K562 (cell line): Measurements from ENCODE around the gene TRPM8. TPM values are rescaled to one million over a fixed set of nuclear protein-coding genes. Genes with fewer than 3 reads are reported as not detected.

ENCODE experiments used
- ATAC-seq: fragments of 200-7000 bp; cut with Tn5 transposase; 3 replicates; pipeline ENCODE4 v1.9.1; 2020; ENCODE audit warnings: moderate library complexity
- BruUV-seq: library from RNA; stranded (reverse); fragments of 400-500 nt; replicated peaks from 2 replicates; lab custom pipeline; 2021; lab: Mats Ljungman, UMichigan
- CTCF ChIA-PET: fragments of 300-600 bp; formaldehyde crosslinking; extraction: SDS; loops from one replicate; lab custom pipeline; 2021; ENCODE audit warnings: low intra/inter-chr PET ratio; lab: Yijun Ruan, JAX
- POLR2A ChIA-PET: fragments of 300-600, 350-650 bp; sonication (Branson Sonifier 250); formaldehyde crosslinking; extraction: SDS; loops from one replicate; lab custom pipeline; 2021; ENCODE audit warnings: antibody characterized with exemption, inconsistent platforms; lab: Yijun Ruan, JAX
- DNase-seq, 4 experiments: peaks; one replicate each; pipeline versions ENCODE4 v3.0.0 to v3.0.0-alpha.2; 2011 to 2018; ENCODE audit warnings: low spot score in 3 of 4, mixed read lengths in 3 of 4; ENCODE audit errors: extremely low read depth in 1 of 4
- FAIRE-seq: peaks from 2 replicates; lab custom pipeline; 2011; peaks lifted over from hg19 to GRCh38; lab: Jason Lieb, UNC
- H2AFZ ChIP-seq: 2 replicates; pipeline ENCODE4 v1.6.0; 2011; ENCODE audit warnings: low read depth, low read length, control low read depth, inconsistent platforms
- H3K27ac ChIP-seq: fragments of 200-600 bp; 3 replicates; pipeline ENCODE4 v1.8.0; 2011; ENCODE audit warnings: low read depth, mild to moderate bottlenecking, control low read depth, inconsistent platforms, low read length, moderate library complexity, mixed read lengths; ENCODE audit errors: extremely low read depth
- H3K27me3 ChIP-seq, 2 experiments: fragments of 300-600 bp in 1 of 2; 2 replicates in 1 of 2; 3 replicates in 1 of 2; pipeline versions ENCODE4 v1.6.0 to v1.8.0; 2011; ENCODE audit warnings: inconsistent platforms in 2 of 2, low read length in 2 of 2, mild to moderate bottlenecking in 1 of 2, mixed read lengths in 1 of 2, moderate library complexity in 1 of 2; ENCODE audit not compliant: control insufficient read depth in 2 of 2, insufficient read depth in 2 of 2
- H3K36me3 ChIP-seq: fragments of 300-600 bp; 3 replicates; pipeline ENCODE4 v1.8.0; 2011; ENCODE audit warnings: mild to moderate bottlenecking, low read length, inconsistent platforms; ENCODE audit not compliant: control insufficient read depth, insufficient read depth
- H3K4me1 ChIP-seq, 2 experiments: fragments of 200-600 bp in 1 of 2; replicated peaks in 1 of 2; 2 replicates in 1 of 2; 3 replicates in 1 of 2; pipeline versions ENCODE4 v1.5.1 to v1.8.0; 2011; ENCODE audit warnings: inconsistent platforms in 2 of 2, low read length in 2 of 2, mild to moderate bottlenecking in 1 of 2, mixed read lengths in 1 of 2, moderate library complexity in 1 of 2; ENCODE audit not compliant: control insufficient read depth in 2 of 2, insufficient read depth in 2 of 2
- H3K4me2 ChIP-seq: 2 replicates; pipeline ENCODE4 v1.6.1; 2011; ENCODE audit warnings: low read length, control low read depth, inconsistent platforms, mixed read lengths; ENCODE audit not compliant: insufficient read depth
- H3K4me3 ChIP-seq: fragments of 200-600 bp; sonication (generic), shearing (Covaris generic); 2 replicates; pipeline ENCODE4 v1.5.1; 2016; ENCODE audit warnings: control low read depth, inconsistent platforms
- H3K79me2 ChIP-seq: fragments of 200-600 bp; 3 replicates; pipeline ENCODE4 v1.8.0; 2011; ENCODE audit warnings: low read length, inconsistent platforms; ENCODE audit not compliant: control insufficient read depth, insufficient read depth
- H3K9ac ChIP-seq, 2 experiments: 2 replicates each; pipeline versions ENCODE4 v1.6.0 to v1.6.1; 2011; ENCODE audit warnings: low read depth in 2 of 2, low read length in 2 of 2, control low read depth in 1 of 2, inconsistent platforms in 1 of 2, mild to moderate bottlenecking in 1 of 2, mixed read lengths in 1 of 2; ENCODE audit not compliant: insufficient read depth in 1 of 2
- H3K9me1 ChIP-seq: one replicate; pipeline ENCODE4 v1.6.0; 2011; ENCODE audit warnings: inconsistent platforms, mild to moderate bottlenecking, low read length, moderate library complexity; ENCODE audit not compliant: control insufficient read depth, insufficient read depth
- H3K9me3 ChIP-seq: replicated peaks from 2 replicates; pipeline ENCODE4 v1.5.1; 2011; ENCODE audit warnings: low read depth, low read length, inconsistent platforms; ENCODE audit not compliant: control insufficient read depth, insufficient read depth
- H4K20me1 ChIP-seq: replicated peaks from 2 replicates; pipeline ENCODE4 v1.6.1; 2011; ENCODE audit warnings: low read length, inconsistent platforms, mixed read lengths; ENCODE audit not compliant: control insufficient read depth, insufficient read depth
- HNRNPK ChIP-seq: fragments of 200-400 bp; formaldehyde crosslinking; IDR thresholded peaks from one replicate; pipeline ENCODE4 v1.6.1; 2018; ENCODE audit warnings: mild to moderate bottlenecking, low read depth, low read length; ENCODE audit not compliant: poor library complexity, severe bottlenecking
- MYC ChIP-seq, 2 experiments: fragments of 250-450 bp in 1 of 2; sonication (Bioruptor Pico) in 1 of 2; IDR thresholded peaks; 2 replicates each; pipeline versions ENCODE4 v1.5.1 to v1.6.1; 2012 to 2021; ENCODE audit warnings: low read depth in 2 of 2, borderline replicate concordance in 1 of 2, improper control_type of control experiment in 1 of 2, low read length in 1 of 2, mild to moderate bottlenecking in 1 of 2, moderate library complexity in 1 of 2
- NFXL1 ChIP-seq: fragments of 450-650 bp; formaldehyde crosslinking; IDR thresholded peaks from 2 replicates; pipeline ENCODE4 v1.4.0; 2021; ENCODE audit warnings: mild to moderate bottlenecking
- RAD21 ChIP-seq, 2 experiments: fragments of 250-450 bp in 1 of 2; fragments of 450-650 bp in 1 of 2; sonication (Bioruptor Pico) in 1 of 2; formaldehyde crosslinking in 1 of 2; IDR thresholded peaks in 1 of 2; conservative IDR thresholded peaks in 1 of 2; 2 replicates each; pipeline versions ENCODE4 v1.4.0 to v1.8.0; 2020 to 2022; ENCODE audit warnings: mild to moderate bottlenecking in 2 of 2, moderate library complexity in 1 of 2
- WGBS: fragments of 100-300 bp; shearing (Covaris generic); methylation state at CpG from one replicate; pipeline ENCODE4 v1.1.6; 2016; ENCODE audit warnings: low coverage, mixed read lengths; ENCODE audit not compliant: insufficient coverage; ENCODE audit errors: missing lambda C conversion rate; 5-methylcytosine and 5-hydroxymethylcytosine counted together
- in situ Hi-C: fragments of 300-500 bp; cut with MboI; formaldehyde crosslinking; loops from 4 replicates; pipeline ENCODE4 v1.15.0; 2018; ENCODE audit warnings: inconsistent platforms, mixed read lengths
- intact Hi-C: fragments of 100-400 bp; cut with micrococcal nuclease; formaldehyde crosslinking; loops from 2 replicates; pipeline ENCODE4 v1.14.2; 2022
- polyA plus RNA-seq, 8 experiments: library from polyadenylated mRNA; depleted of rRNA in 4 of 8; stranded (reverse) in 5 of 8; unstranded in 3 of 8; fragments of >200 nt; fragmentation: Nextera tagmentation in 2 of 8; fragmentation: Illumina TruSeq in 1 of 8; extraction: Ambion mirVana in 2 of 8; extraction: Trizol in 1 of 8; gene quantifications; 2 replicates each; pipeline versions ENCODE4 v1.2.1 to v1.2.3, GENCODE V29; 2011 to 2014; ENCODE audit warnings: inconsistent platforms in 1 of 8, missing spikeins in 1 of 8
- total RNA-seq, 7 experiments: library from RNA; depleted of rRNA in 6 of 7; stranded (reverse); fragments of >200 nt in 6 of 7; fragmentation: Illumina TruSeq in 2 of 7; extraction: Trizol in 2 of 7; gene quantifications; 2 replicates each; pipeline versions ENCODE4 v1.2.1 to v1.2.3, GENCODE V29; 2011 to 2021; ENCODE audit warnings: low replicate concordance in 1 of 7
- TF ChIP-seq, protein P1 (sequence below), 3 experiments: IDR thresholded peaks in 2 of 3; conservative IDR thresholded peaks in 1 of 3; 2 replicates each; pipeline ENCODE4 v1.5.1; 2011 to 2012; ENCODE audit warnings: low read length in 3 of 3, mild to moderate bottlenecking in 3 of 3, control low read depth in 2 of 3, improper control_type of control experiment in 1 of 3, inconsistent platforms in 1 of 3, low read depth in 1 of 3, mixed read lengths in 1 of 3, moderate library complexity in 1 of 3; ENCODE audit not compliant: insufficient read depth in 2 of 3

The TRPM8 gene
- total and polyA plus RNA-seq, 9 of the 15 experiments (the other 6 are each of a cell fraction or from before 2014, with no cell fraction given): not detected

DNA sequence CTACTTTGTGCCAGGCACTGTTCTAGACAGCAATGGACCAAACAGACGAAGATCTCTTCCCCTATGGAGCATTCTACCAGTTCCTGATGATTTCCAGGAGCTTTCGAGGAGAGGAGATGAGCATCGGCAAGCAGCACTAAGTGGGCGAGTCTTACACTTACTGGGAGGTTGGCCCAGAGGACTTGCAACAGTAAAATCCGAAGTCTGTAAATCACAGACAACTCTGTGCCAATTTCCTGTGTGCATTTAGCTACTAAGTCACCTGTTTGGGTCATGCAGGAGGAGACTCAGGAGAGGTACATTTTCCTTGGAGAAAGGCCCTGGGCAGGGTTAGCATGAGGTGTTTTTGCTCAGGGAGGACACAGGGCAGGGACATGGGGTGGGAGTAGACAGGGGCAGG is 58.9 kb downstream of the TRPM8 start:
- intact Hi-C loops (no loop called here), in situ Hi-C loops (no loop called here)
- Histone ChIP-seq H3K4me1 (no peaks in the 10 kb centered on the region), H3K4me2 (no peak overlapping the region), H3K4me3 (no peak overlapping the region), H2AFZ (no peak overlapping the region), H3K9me3 (no peaks in the 10 kb centered on the region), H3K36me3 (no peaks in the 10 kb centered on the region), H3K79me2 (no peaks in the 10 kb centered on the region), H3K9ac (no peak overlapping the region), H3K27me3 (peaks cover 5 to 13% of the 10 kb centered on the region in 2 experiments; a peak in 4 of 5 replicates), H3K27ac (no peak overlapping the region), H3K9me1 (no peaks in the 10 kb centered on the region), H4K20me1 (no peaks in the 10 kb centered on the region)
- ATAC-seq (no peak), DNase-seq (no peak), FAIRE-seq (no peak)
- WGBS: 8% methylated on average over 5 of the region's 5 CpGs
- ChIA-PET POLR2A (no interaction called here), CTCF (no interaction called here)
- TF ChIP-seq MYC (IDR thresholded peaks at IDR 0.05; ENCODE audit: low read depth, low read length) (no peak), MYC (CRISPR knock-in tag; IDR thresholded peaks at IDR 0.05; ENCODE audit: borderline replicate concordance, low read depth) (no peak)
- BruUV-seq: no TSS peak

DNA sequence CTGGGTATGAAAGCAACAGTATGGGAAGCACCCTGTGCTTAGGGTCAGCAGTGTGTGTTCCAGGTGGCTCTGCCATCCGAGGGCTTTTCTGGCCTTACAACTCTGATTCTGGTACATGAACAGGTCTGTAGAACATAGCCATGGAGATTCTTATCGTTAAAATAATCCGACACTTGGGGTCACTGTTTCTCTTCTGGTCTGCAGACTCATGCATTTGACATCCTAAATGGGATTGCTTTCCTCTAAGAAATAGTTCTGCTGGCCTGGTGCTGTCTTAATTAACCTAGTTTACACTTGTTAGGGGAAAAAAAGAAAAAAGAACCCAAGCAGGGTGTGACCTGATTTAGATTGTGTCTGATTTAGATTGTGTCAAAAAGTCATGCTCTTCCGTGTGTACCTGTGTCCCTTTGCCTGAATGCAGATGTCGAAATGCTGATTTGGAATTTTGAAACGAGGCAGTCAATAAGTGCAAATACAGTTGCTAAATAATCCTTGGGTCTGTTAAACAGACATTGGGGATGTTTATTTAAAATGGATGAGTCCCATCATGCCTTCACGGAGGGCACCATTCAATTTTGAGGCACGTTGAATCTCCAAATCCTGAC is 59.6 kb downstream of the TRPM8 start:
- WGBS: 0% methylated on average over 8 of the region's 8 CpGs
- CTCF ChIA-PET: no interaction called here
- H2AFZ ChIP-seq: no peak overlapping the region
- no peaks in the 10 kb centered on the region for H3K9me1 ChIP-seq
- H3K36me3 ChIP-seq: no peaks in the 10 kb centered on the region
- no peaks in the 10 kb centered on the region for H3K79me2 ChIP-seq
- TF ChIP-seq, protein P1, sequence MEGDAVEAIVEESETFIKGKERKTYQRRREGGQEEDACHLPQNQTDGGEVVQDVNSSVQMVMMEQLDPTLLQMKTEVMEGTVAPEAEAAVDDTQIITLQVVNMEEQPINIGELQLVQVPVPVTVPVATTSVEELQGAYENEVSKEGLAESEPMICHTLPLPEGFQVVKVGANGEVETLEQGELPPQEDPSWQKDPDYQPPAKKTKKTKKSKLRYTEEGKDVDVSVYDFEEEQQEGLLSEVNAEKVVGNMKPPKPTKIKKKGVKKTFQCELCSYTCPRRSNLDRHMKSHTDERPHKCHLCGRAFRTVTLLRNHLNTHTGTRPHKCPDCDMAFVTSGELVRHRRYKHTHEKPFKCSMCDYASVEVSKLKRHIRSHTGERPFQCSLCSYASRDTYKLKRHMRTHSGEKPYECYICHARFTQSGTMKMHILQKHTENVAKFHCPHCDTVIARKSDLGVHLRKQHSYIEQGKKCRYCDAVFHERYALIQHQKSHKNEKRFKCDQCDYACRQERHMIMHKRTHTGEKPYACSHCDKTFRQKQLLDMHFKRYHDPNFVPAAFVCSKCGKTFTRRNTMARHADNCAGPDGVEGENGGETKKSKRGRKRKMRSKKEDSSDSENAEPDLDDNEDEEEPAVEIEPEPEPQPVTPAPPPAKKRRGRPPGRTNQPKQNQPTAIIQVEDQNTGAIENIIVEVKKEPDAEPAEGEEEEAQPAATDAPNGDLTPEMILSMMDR (IDR thresholded peaks at IDR 0.05 in 2 of 3, conservative IDR thresholded peaks at IDR 0.05 in 1 of 3; ENCODE audit: insufficient read depth in 2 of 3, low read depth in 1 of 3, low read length in 3 of 3): peak in 2 of 3 experiments; percentile 13 to 33; a peak in 1 of 6 replicates
- TF ChIP-seq HNRNPK: no peak
- no peak for TF ChIP-seq NFXL1
- TF ChIP-seq RAD21 (CRISPR knock-in tag; conservative IDR thresholded peaks at IDR 0.05 in 1 of 2, IDR thresholded peaks at IDR 0.05 in 1 of 2): peak; percentile 21 to 33; a peak in 2 of 4 replicates
- H3K9me3 ChIP-seq: no peaks in the 10 kb centered on the region
- H3K27ac ChIP-seq: no peak overlapping the region
- H3K9ac ChIP-seq: no peak overlapping the region
- intact Hi-C loops (no loop called here), in situ Hi-C loops (no loop called here)
- ATAC-seq: no peak
- peaks cover 5 to 13% of the 10 kb centered on the region in 2 experiments; a peak in 4 of 5 replicates for H3K27me3 ChIP-seq
- no TSS peak for BruUV-seq
- POLR2A ChIA-PET: no interaction called here
- no peak for FAIRE-seq
- DNase-seq: peak in 3 of 4 experiments; percentile 3 to 13 (median 7)
- no peaks in the 10 kb centered on the region for H3K4me1 ChIP-seq
- H3K4me2 ChIP-seq: no peak overlapping the region
- H3K4me3 ChIP-seq: no peak overlapping the region
- no peaks in the 10 kb centered on the region for H4K20me1 ChIP-seq
